ENCODE data around the gene OPA1. TPM values are rescaled to one million over a fixed set of nuclear protein-coding genes. Genes with fewer than 3 reads are reported as not detected.
A peak's percentile ranks its signal among the peaks of the same experiment; 100 is the strongest.
"Not testable (repeated sequence)": the region's sequence is repeated elsewhere in the genome, so short reads cannot be mapped to it uniquely, and the experiment has no call there.

OPA1 gene
- total and polyA plus RNA-seq, 2 of the 4 experiments (the other 2 are of a cell fraction): 17.8 to 73.7 TPM

GRCh38 chr3:193605876-193606275 lies 12.9 kb downstream of the OPA1 start:
- no CpG with 5 or more reads among the region's 2 CpGs for WGBS, 2 experiments (ENCODE audit: extremely low coverage in 2 of 2, insufficient read length in 1 of 2)
- Histone ChIP-seq H3K4me3 (ENCODE audit: insufficient read depth, low read depth, low read length) (no peak overlapping the region), H3K27ac (ENCODE audit: insufficient read depth, low read length) (no peak overlapping the region), H2AFZ (replicated peaks; ENCODE audit: low read length, poor library complexity) (no peak overlapping the region), H3K9ac (ENCODE audit: low read depth, low read length) (no peak overlapping the region), H3K56ac (ENCODE audit: extremely low read depth, insufficient read depth, low read length) (no peak overlapping the region), H3K4me2 (ENCODE audit: low read depth, low read length) (no peak overlapping the region), H2BK15ac (ENCODE audit: low read depth, low read length) (no peak overlapping the region), H4K20me1 (ENCODE audit: insufficient read depth, low read length) (peaks cover 14% of the 10 kb centered on the region; the same call in 1 of the 2 replicates), H3K18ac (ENCODE audit: low read depth, low read length) (no peak overlapping the region), H3K36me3 (ENCODE audit: control insufficient read depth, insufficient read depth, low read length) (no peaks in the 10 kb centered on the region), H3K79me1 (ENCODE audit: low read depth in 1 of 2, low read length in 2 of 2) (peaks cover 15 to 35% of the 10 kb centered on the region in 2 experiments), H2AK5ac (ENCODE audit: low read depth, low read length) (no peak overlapping the region), H4K91ac (ENCODE audit: insufficient read depth, low read depth, low read length) (no peak overlapping the region), H3K23ac (ENCODE audit: low read depth, low read length) (no peak overlapping the region), H2BK120ac (ENCODE audit: low read depth, low read length) (no peak overlapping the region), H2BK20ac (ENCODE audit: low read depth, low read length) (no peak overlapping the region), H3K4ac (ENCODE audit: low read depth, low read length) (no peak overlapping the region), H3K4me1 (ENCODE audit: control insufficient read depth, insufficient read depth, low read length) (no peaks in the 10 kb centered on the region), H3K14ac (replicated peaks; ENCODE audit: low read depth, low read length) (no peak overlapping the region), H3K9me1 (ENCODE audit: insufficient read depth, low read length) (no peaks in the 10 kb centered on the region), H3K9me3 (ENCODE audit: control insufficient read depth, insufficient read depth, low read length) (no peaks in the 10 kb centered on the region), H3K27me3 (ENCODE audit: control insufficient read depth, insufficient read depth, low read length) (no peaks in the 10 kb centered on the region), H2AK9ac (replicated peaks; ENCODE audit: low read depth, low read length, poor library complexity) (no peak overlapping the region), H4K5ac (ENCODE audit: low read depth, low read length) (no peak overlapping the region), H4K8ac (ENCODE audit: low read depth in 2 of 2, low read length in 2 of 2) (no peak overlapping the region), H2BK5ac (ENCODE audit: low read depth, low read length, poor library complexity, severe bottlenecking) (no peak overlapping the region)
- POLR2A ChIA-PET (ENCODE audit: unreplicated experiment): no interaction called here
- TF ChIP-seq SMC3 (IDR thresholded peaks at IDR 0.05; ENCODE audit: low read depth, low read length) (peak; percentile 35; the same call in 1 of the 2 replicates), CTCF (conservative IDR thresholded peaks at IDR 0.05; ENCODE audit: low read depth, low read length) (peak; percentile 65), RCOR1 (IDR thresholded peaks at IDR 0.05; ENCODE audit: insufficient replicate concordance, low read length) (no peak), RAD21 (IDR thresholded peaks at IDR 0.05; ENCODE audit: low read length) (peak; percentile 17; the same call in 1 of the 2 replicates)
- dilution Hi-C loops (cut with HindIII; ENCODE audit: low sequenced_read_pairs, unreplicated experiment): no loop called here
- CTCF ChIA-PET: interaction anchor here (0.7 kb wide), 1 partner anchor 11 kb away, joined by 5 read pairs; no protein-coding TSS in a partner anchor
- in situ Hi-C loops (cut with MboI; ENCODE audit: low sequenced_read_pairs): no loop called here
- ATAC-seq (ENCODE audit: low read depth) (peak; percentile 93), DNase-seq (peak; percentile 65)
- no TSS peak for BruUV-seq (replicated peaks)
- intact Hi-C loops (cut with micrococcal nuclease): no loop called here

- H3K9ac ChIP-seq (ENCODE audit: low read depth, low read length); POLR2A ChIA-PET (ENCODE audit: unreplicated experiment); H2AK5ac ChIP-seq (ENCODE audit: low read depth, low read length); BruUV-seq (replicated peaks); H2BK15ac ChIP-seq (ENCODE audit: low read depth, low read length); H2BK120ac ChIP-seq (ENCODE audit: low read depth, low read length); H2BK20ac ChIP-seq (ENCODE audit: low read depth, low read length); H3K4me1 ChIP-seq (ENCODE audit: control insufficient read depth, insufficient read depth, low read length); H3K4me3 ChIP-seq (ENCODE audit: insufficient read depth, low read depth, low read length); H3K23ac ChIP-seq (ENCODE audit: low read depth, low read length); H3K14ac ChIP-seq (replicated peaks; ENCODE audit: low read depth, low read length); H4K5ac ChIP-seq (ENCODE audit: low read depth, low read length); H2BK5ac ChIP-seq (ENCODE audit: low read depth, low read length, poor library complexity, severe bottlenecking); H2AK9ac ChIP-seq (replicated peaks; ENCODE audit: low read depth, low read length, poor library complexity); H3K18ac ChIP-seq (ENCODE audit: low read depth, low read length); H3K4ac ChIP-seq (ENCODE audit: low read depth, low read length); ATAC-seq (ENCODE audit: low read depth); H4K8ac ChIP-seq (ENCODE audit: low read depth in 2 of 2, low read length in 2 of 2); H3K27me3 ChIP-seq (ENCODE audit: control insufficient read depth, insufficient read depth, low read length); intact Hi-C loops (cut with micrococcal nuclease); H3K36me3 ChIP-seq (ENCODE audit: control insufficient read depth, insufficient read depth, low read length); H3K56ac ChIP-seq (ENCODE audit: extremely low read depth, insufficient read depth, low read length); H3K9me3 ChIP-seq (ENCODE audit: control insufficient read depth, insufficient read depth, low read length); CTCF ChIA-PET; DNase-seq; H2AFZ ChIP-seq (replicated peaks; ENCODE audit: low read length, poor library complexity); H3K27ac ChIP-seq (ENCODE audit: insufficient read depth, low read length); H4K91ac ChIP-seq (ENCODE audit: insufficient read depth, low read depth, low read length); in situ Hi-C loops (cut with MboI; ENCODE audit: low sequenced_read_pairs); H3K4me2 ChIP-seq (ENCODE audit: low read depth, low read length); H3K9me1 ChIP-seq (ENCODE audit: insufficient read depth, low read length); dilution Hi-C loops (cut with HindIII; ENCODE audit: low sequenced_read_pairs, unreplicated experiment): not testable (repeated sequence)
- peaks cover 12% of the 10 kb centered on the region; the same call in 1 of the 2 replicates for H4K20me1 ChIP-seq (ENCODE audit: insufficient read depth, low read length)
- peaks cover 10 to 31% of the 10 kb centered on the region in 2 experiments for H3K79me1 ChIP-seq (ENCODE audit: low read depth in 1 of 2, low read length in 2 of 2)
These were observed 13.9 kb downstream of the OPA1 start for GRCh38 chr3:193606892-193607291.
